DND-41 (cell line): ENCODE measurements around the gene SEMA4A.
"Not testable (repeated sequence)": the region's sequence is repeated elsewhere in the genome, so short reads cannot be mapped to it uniquely, and the experiment has no call there.

Experiments used
- ATAC-seq: fragments of 200-7000 bp; cut with Tn5 transposase; 3 replicates; pipeline ENCODE4 v1.9.1; 2021; ENCODE audit warnings: low read depth; ENCODE audit not compliant: insufficient read depth
- DNase-seq: peaks from one replicate; pipeline ENCODE4 v3.0.0-alpha.2; 2020
- H2AFZ ChIP-seq: 2 replicates; pipeline ENCODE4 v1.6.0; 2012; ENCODE audit warnings: low read depth, low read length
- H3K27ac ChIP-seq: 2 replicates; pipeline ENCODE4 v1.5.1; 2012; ENCODE audit warnings: low read length, inconsistent platforms
- H3K27me3 ChIP-seq: fragments of 200-600 bp; sonication (generic); 2 replicates; pipeline ENCODE4 v1.6.0; 2012; ENCODE audit warnings: low read length, mild to moderate bottlenecking, inconsistent platforms; ENCODE audit not compliant: insufficient read depth, poor library complexity
- H3K36me3 ChIP-seq: 2 replicates; pipeline ENCODE4 v1.5.1; 2012; ENCODE audit warnings: low read length, inconsistent platforms; ENCODE audit not compliant: insufficient read depth
- H3K4me1 ChIP-seq: 2 replicates; pipeline ENCODE4 v1.5.1; 2012; ENCODE audit warnings: mild to moderate bottlenecking, low read length; ENCODE audit not compliant: insufficient read depth
- H3K4me2 ChIP-seq: 2 replicates; pipeline ENCODE4 v1.6.0; 2012; ENCODE audit warnings: mild to moderate bottlenecking, moderate library complexity, low read length, inconsistent platforms; ENCODE audit not compliant: insufficient read depth
- H3K4me3 ChIP-seq, 2 experiments: fragments of 200-600 bp in 1 of 2; shearing (Covaris generic) in 1 of 2; 2 replicates each; pipeline ENCODE4 v1.5.1; 2012 to 2016; ENCODE audit warnings: inconsistent platforms in 2 of 2, low read length in 2 of 2, mild to moderate bottlenecking in 2 of 2, low read depth in 1 of 2, moderate library complexity in 1 of 2
- H3K79me2 ChIP-seq: 2 replicates; pipeline ENCODE4 v1.6.0; 2012; ENCODE audit warnings: low read length, inconsistent platforms; ENCODE audit not compliant: insufficient read depth
- H3K9ac ChIP-seq: 2 replicates; pipeline ENCODE4 v1.6.0; 2012; ENCODE audit warnings: low read depth, mild to moderate bottlenecking, inconsistent platforms, low read length, moderate library complexity
- H3K9me3 ChIP-seq: 2 replicates; pipeline ENCODE4 v1.5.1; 2012; ENCODE audit warnings: low read length, moderate library complexity, mild to moderate bottlenecking, inconsistent platforms; ENCODE audit not compliant: insufficient read depth, severe bottlenecking
- H4K20me1 ChIP-seq: 2 replicates; pipeline ENCODE4 v1.6.0; 2012; ENCODE audit warnings: low read length; ENCODE audit not compliant: insufficient read depth
- CTCF ChIP-seq: IDR thresholded peaks from 2 replicates; pipeline ENCODE4 v1.5.1; 2012; ENCODE audit warnings: borderline replicate concordance, low read length, moderate library complexity, mild to moderate bottlenecking; ENCODE audit not compliant: poor library complexity, severe bottlenecking; ENCODE audit errors: extremely low read depth
- EZH2 ChIP-seq: IDR thresholded peaks from 3 replicates; pipeline ENCODE4 v1.6.1; 2012; ENCODE audit warnings: borderline replicate concordance, low read depth, mild to moderate bottlenecking, moderate library complexity, low read length, inconsistent platforms; ENCODE audit not compliant: severe bottlenecking

The SEMA4A gene

DNA sequence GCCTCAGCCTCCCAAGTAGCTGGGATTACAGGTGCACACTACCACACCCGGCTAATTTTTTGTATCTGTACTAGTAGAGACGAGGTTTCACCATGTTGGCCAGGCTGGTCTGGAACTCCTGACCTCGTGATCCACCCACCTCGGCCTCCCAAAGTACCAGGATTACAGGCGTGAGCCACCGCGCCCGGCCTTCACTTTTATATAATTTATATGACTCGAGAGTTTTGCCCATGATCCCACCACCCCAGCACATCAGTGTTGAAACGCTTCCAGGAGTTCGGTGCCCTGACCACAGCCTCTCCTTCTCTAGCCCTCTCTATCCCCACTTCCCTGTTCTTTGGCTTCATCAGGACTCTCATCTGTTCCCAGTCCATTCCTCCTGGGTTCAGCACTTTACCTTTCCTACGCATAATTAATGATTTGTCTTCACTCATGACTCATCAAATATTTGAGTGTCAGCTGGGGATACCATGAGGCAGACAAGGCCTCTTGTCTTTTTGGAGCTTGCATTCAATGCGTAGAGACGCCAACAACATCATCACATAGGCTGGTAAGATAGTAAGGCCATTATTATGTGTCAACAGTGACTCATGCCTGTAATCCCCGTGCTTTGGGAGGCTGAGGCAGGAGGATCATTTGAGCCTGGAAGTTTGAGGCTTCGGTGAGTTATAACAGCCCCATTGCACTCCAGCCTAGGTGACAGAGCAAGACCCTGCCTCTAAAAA lies 60.8 kb downstream of the SEMA4A start:
- Histone ChIP-seq H3K27ac (no peak overlapping the region), H4K20me1 (no peaks in the 10 kb centered on the region; the same call in 1 of the 2 replicates), H3K36me3 (peaks cover 32% of the 10 kb centered on the region), H3K9me3 (no peaks in the 10 kb centered on the region), H3K4me1 (peaks cover 23% of the 10 kb centered on the region), H3K9ac (peak overlapping the region; percentile 78), H3K4me2 (peak overlapping the region; percentile 88), H3K27me3 (no peaks in the 10 kb centered on the region), H3K79me2 (peaks cover 42% of the 10 kb centered on the region), H2AFZ (no peak overlapping the region), H3K4me3 (peak overlapping the region; percentile 59 to 75; a peak in 3 of 4 replicates)
- TF ChIP-seq EZH2 = no peak
- no peak for TF ChIP-seq CTCF
- ATAC-seq (no peak), DNase-seq (no peak)

DNA sequence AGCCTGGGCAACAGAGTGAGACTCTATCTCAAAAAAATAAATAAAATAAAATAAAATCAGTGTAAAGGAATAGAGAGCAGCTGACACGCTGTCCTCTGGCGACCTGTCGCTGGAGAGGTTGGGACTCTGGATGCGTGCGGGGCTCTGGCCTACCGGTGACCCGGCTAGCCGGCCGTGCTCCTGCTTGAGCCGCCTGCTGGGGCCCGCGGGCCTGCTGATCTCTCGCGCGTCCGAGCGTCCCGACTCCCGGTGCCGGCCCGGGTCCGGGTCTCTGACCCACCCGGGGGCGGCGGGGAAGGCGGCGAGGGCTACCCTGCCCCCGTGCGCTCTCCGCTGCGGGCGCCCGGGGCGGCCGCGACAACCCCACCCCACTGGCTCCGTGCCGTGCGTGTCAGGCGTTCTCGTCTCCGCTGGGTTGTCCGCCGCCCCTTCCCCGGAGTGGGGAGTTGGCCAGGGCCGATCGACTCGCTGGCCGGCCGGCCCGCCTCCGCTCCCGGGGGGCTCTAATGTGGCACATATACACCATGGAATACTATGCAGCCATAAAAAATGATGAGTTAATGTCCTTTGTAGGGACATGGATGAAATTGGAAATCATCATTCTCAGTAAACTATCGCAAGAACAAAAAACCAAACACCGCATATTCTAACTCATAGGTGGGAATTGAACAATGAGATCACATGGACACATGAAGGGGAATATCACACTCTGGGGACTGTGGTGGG lies 63.1 kb downstream of the SEMA4A start:
- not testable (repeated sequence) for H3K27me3 ChIP-seq, H3K9ac ChIP-seq, H3K9me3 ChIP-seq, H3K4me2 ChIP-seq, H4K20me1 ChIP-seq, H2AFZ ChIP-seq, H3K27ac ChIP-seq, H3K4me3 ChIP-seq, ATAC-seq, DNase-seq
- Histone ChIP-seq H3K36me3 (peaks cover 21% of the 10 kb centered on the region; the same call in 1 of the 2 replicates), H3K4me1 (peaks cover 22% of the 10 kb centered on the region), H3K79me2 (peaks cover 50% of the 10 kb centered on the region)

DNA sequence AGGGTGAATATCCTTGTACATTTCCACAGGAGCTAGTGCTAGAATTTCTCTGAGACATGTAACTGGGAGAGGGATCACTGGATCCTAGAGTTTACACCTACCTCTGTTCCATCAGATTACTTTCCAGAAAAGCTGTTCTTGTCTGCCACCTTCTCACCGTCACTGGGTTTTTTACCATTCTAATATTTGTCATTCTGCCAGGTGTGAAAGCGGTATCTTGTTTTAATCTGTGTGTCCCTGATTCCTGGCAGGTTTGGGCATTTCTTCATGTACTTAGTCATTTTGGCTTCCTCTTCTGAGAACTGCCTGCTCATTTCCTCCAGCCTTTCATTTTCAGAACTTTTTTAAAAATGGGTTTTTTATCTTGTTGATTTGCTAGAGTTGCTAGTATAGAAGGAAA lies 64.5 kb downstream of the SEMA4A start:
- no peak for ATAC-seq
- Histone ChIP-seq H2AFZ (no peak overlapping the region), H3K4me1 (peaks cover 11% of the 10 kb centered on the region), H3K36me3 (peaks cover 26% of the 10 kb centered on the region), H3K9me3 (no peaks in the 10 kb centered on the region), H3K4me3 (no peak overlapping the region), H4K20me1 (no peaks in the 10 kb centered on the region; the same call in 1 of the 2 replicates), H3K27ac (no peak overlapping the region), H3K9ac (no peak overlapping the region), H3K27me3 (no peaks in the 10 kb centered on the region), H3K4me2 (no peak overlapping the region), H3K79me2 (peaks cover 50% of the 10 kb centered on the region)
- no peak for TF ChIP-seq EZH2
- DNase-seq = no peak

DNA sequence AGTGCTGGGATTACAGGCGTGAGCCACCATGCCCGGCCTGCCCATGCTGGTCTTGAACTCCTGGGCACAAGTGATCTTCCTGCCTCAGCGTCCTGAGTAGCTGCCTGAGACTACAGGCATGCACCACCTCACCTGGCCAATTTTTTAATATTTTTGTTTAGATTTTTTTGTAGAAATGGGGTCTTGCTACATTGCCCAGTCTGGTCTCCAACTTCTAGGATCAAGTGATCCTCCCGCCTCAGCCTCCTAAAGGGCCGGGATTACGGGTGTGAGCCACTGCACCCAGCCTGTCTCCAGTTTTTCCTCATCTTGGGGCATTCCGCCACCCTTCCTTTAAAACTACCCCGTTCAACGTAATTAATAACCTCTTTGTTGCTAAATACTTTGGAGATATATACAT lies 66.8 kb downstream of the SEMA4A start:
- ATAC-seq = no peak
- no peak overlapping the region for H3K4me2 ChIP-seq
- H3K79me2 ChIP-seq = peaks cover 31% of the 10 kb centered on the region
- H3K9ac ChIP-seq = no peak overlapping the region
- no peak overlapping the region for H2AFZ ChIP-seq
- peaks cover 26% of the 10 kb centered on the region for H3K36me3 ChIP-seq
- H3K4me3 ChIP-seq = no peak overlapping the region
- H3K27me3 ChIP-seq = no peaks in the 10 kb centered on the region
- H3K4me1 ChIP-seq = no peaks in the 10 kb centered on the region
- H4K20me1 ChIP-seq = no peaks in the 10 kb centered on the region; the same call in 1 of the 2 replicates
- H3K27ac ChIP-seq = no peak overlapping the region
- DNase-seq = no peak
- TF ChIP-seq CTCF (no peak), EZH2 (no peak)
- H3K9me3 ChIP-seq = no peaks in the 10 kb centered on the region
